H1 (cell line): ENCODE measurements around the gene C1D. TPM values are rescaled to one million over a fixed set of nuclear protein-coding genes. Genes with fewer than 3 reads are reported as not detected.

ENCODE experiments used
- CTCF ChIA-PET: fragments of 300-600 bp; sonication (Branson Sonifier 250); formaldehyde crosslinking; loops from one replicate; lab custom pipeline; 2021; ENCODE audit not compliant: partially characterized antibody; lab: Charles Lee
- POLR2A ChIA-PET: fragments of 300-600 bp; sonication (Branson Sonifier 250); formaldehyde crosslinking; loops from one replicate; lab custom pipeline; 2021; ENCODE audit warnings: inconsistent platforms; ENCODE audit not compliant: partially characterized antibody; lab: Charles Lee
- DNase-seq, 2 experiments: peaks; one replicate each; pipeline versions ENCODE4 v3.0.0 to v3.0.0-alpha.2; 2010 to 2022; ENCODE audit warnings: low spot score in 2 of 2, low read depth in 1 of 2, mixed read lengths in 1 of 2
- FAIRE-seq: peaks from 2 replicates; lab custom pipeline; 2011; peaks lifted over from hg19 to GRCh38; lab: Jason Lieb, UNC
- H2AFZ ChIP-seq: 2 replicates; pipeline ENCODE4 v1.8.1; 2012; ENCODE audit warnings: low read length, inconsistent platforms
- H2AK5ac ChIP-seq: 2 replicates; pipeline ENCODE4 v1.6.1; 2013; ENCODE audit warnings: low read depth, low read length
- H2BK120ac ChIP-seq: replicated peaks from 2 replicates; pipeline ENCODE3; 2013; ENCODE audit warnings: low read depth, low read length, inconsistent platforms
- H2BK12ac ChIP-seq: 2 replicates; pipeline ENCODE4 v1.6.1; 2013; ENCODE audit warnings: low read depth, low read length
- H2BK15ac ChIP-seq: 2 replicates; pipeline ENCODE4 v1.6.1; 2013; ENCODE audit warnings: low read length
- H2BK20ac ChIP-seq: 2 replicates; pipeline ENCODE4 v1.6.1; 2013; ENCODE audit warnings: low read length
- H2BK5ac ChIP-seq: 2 replicates; pipeline ENCODE4 v1.6.1; 2013; ENCODE audit warnings: low read depth, low read length
- H3K14ac ChIP-seq: 2 replicates; pipeline ENCODE4 v1.6.1; 2013; ENCODE audit warnings: inconsistent platforms; ENCODE audit not compliant: insufficient read length
- H3K18ac ChIP-seq: 2 replicates; pipeline ENCODE4 v1.6.1; 2013; ENCODE audit warnings: low read length; ENCODE audit errors: extremely low read depth
- H3K23ac ChIP-seq: 2 replicates; pipeline ENCODE4 v1.6.1; 2013; ENCODE audit warnings: inconsistent platforms; ENCODE audit not compliant: insufficient read length
- H3K23me2 ChIP-seq: 2 replicates; pipeline ENCODE4 v1.6.1; 2013; ENCODE audit warnings: low read depth, low read length
- H3K27ac ChIP-seq: 2 replicates; pipeline ENCODE4 v1.6.1; 2011; ENCODE audit warnings: low read depth, low read length, inconsistent platforms
- H3K27me3 ChIP-seq, 4 experiments: replicated peaks in 1 of 4; 1 replicate in 1 of 4; 2 replicates in 3 of 4; pipeline versions ENCODE4 v1.6.1 to v1.8.1; 2011 to 2013; ENCODE audit warnings: low read length in 3 of 4, mild to moderate bottlenecking in 3 of 4, inconsistent platforms in 2 of 4, mixed read lengths in 2 of 4, moderate library complexity in 1 of 4; ENCODE audit not compliant: control insufficient read depth in 3 of 4, insufficient read depth in 3 of 4; ENCODE audit errors: extremely low read depth in 1 of 4
- H3K36me3 ChIP-seq, 4 experiments: 2 replicates each; pipeline versions ENCODE4 v1.6.1 to v1.8.1; 2011 to 2013; ENCODE audit warnings: mild to moderate bottlenecking in 4 of 4, low read length in 3 of 4, moderate library complexity in 2 of 4, control low read depth in 1 of 4, inconsistent platforms in 1 of 4; ENCODE audit not compliant: insufficient read depth in 4 of 4, control insufficient read depth in 2 of 4
- H3K4ac ChIP-seq: replicated peaks from 2 replicates; pipeline ENCODE3; 2013; ENCODE audit warnings: low read length, low read depth, mixed read lengths, inconsistent platforms; ENCODE audit not compliant: insufficient read length
- H3K4me1 ChIP-seq, 4 experiments: replicated peaks in 1 of 4; 1 replicate in 1 of 4; 2 replicates in 3 of 4; pipeline versions ENCODE4 v1.6.1 to v1.8.1; 2011 to 2013; ENCODE audit warnings: low read length in 3 of 4, inconsistent platforms in 2 of 4, mixed read lengths in 1 of 4; ENCODE audit not compliant: insufficient read depth in 4 of 4, control insufficient read depth in 3 of 4
- H3K4me2 ChIP-seq, 2 experiments: 2 replicates each; pipeline versions ENCODE4 v1.6.1 to v1.8.1; 2011 to 2013; ENCODE audit warnings: low read depth in 2 of 2, low read length in 2 of 2, control low read depth in 1 of 2, inconsistent platforms in 1 of 2, mild to moderate bottlenecking in 1 of 2; ENCODE audit not compliant: insufficient read depth in 1 of 2
- H3K4me3 ChIP-seq, 4 experiments: fragments of 200-600, 300-600 bp in 1 of 4; sonication (generic), shearing (Covaris generic), sonication (Bioruptor Twin) in 1 of 4; 2 replicates each; pipeline versions ENCODE4 v1.5.1 to v1.8.1; 2011 to 2016; ENCODE audit warnings: low read length in 4 of 4, low read depth in 3 of 4, control low read depth in 2 of 4, inconsistent platforms in 2 of 4, mild to moderate bottlenecking in 2 of 4, mixed read lengths in 1 of 4, moderate library complexity in 1 of 4; ENCODE audit not compliant: insufficient read depth in 2 of 4; ENCODE audit errors: extremely low read depth in 1 of 4
- H3K56ac ChIP-seq: replicated peaks from 2 replicates; pipeline ENCODE3; 2013; ENCODE audit warnings: low read depth, mild to moderate bottlenecking, mixed read lengths, low read length, inconsistent platforms; ENCODE audit not compliant: insufficient read length
- H3K79me1 ChIP-seq: 2 replicates; pipeline ENCODE4 v1.6.1; 2013; ENCODE audit warnings: low read depth, low read length, control low read depth
- H3K79me2 ChIP-seq, 2 experiments: 2 replicates each; pipeline versions ENCODE4 v1.6.1 to v1.8.1; 2012 to 2013; ENCODE audit warnings: low read length in 2 of 2, mild to moderate bottlenecking in 2 of 2, inconsistent platforms in 1 of 2; ENCODE audit not compliant: insufficient read depth in 2 of 2, control insufficient read depth in 1 of 2
- H3K9ac ChIP-seq, 4 experiments: replicated peaks in 1 of 4; 1 replicate in 1 of 4; 2 replicates in 3 of 4; pipeline versions ENCODE4 v1.6.1 to v1.8.1; 2011 to 2013; ENCODE audit warnings: low read depth in 3 of 4, low read length in 3 of 4, control low read depth in 2 of 4, mild to moderate bottlenecking in 2 of 4, moderate library complexity in 2 of 4, inconsistent platforms in 1 of 4; ENCODE audit errors: extremely low read depth in 1 of 4
- H3K9me3 ChIP-seq, 2 experiments: 2 replicates each; pipeline versions ENCODE4 v1.6.1 to v1.8.1; 2012 to 2013; ENCODE audit warnings: mild to moderate bottlenecking in 2 of 2, moderate library complexity in 2 of 2, control low read depth in 1 of 2, inconsistent platforms in 1 of 2, low read depth in 1 of 2, low read length in 1 of 2, mixed read lengths in 1 of 2; ENCODE audit not compliant: insufficient read depth in 2 of 2
- H4K20me1 ChIP-seq, 2 experiments: replicated peaks in 1 of 2; 2 replicates each; pipeline versions ENCODE3 to v1.8.1; 2011 to 2013; ENCODE audit warnings: inconsistent platforms in 2 of 2, low read length in 2 of 2, mild to moderate bottlenecking in 1 of 2; ENCODE audit not compliant: insufficient read depth in 2 of 2, control insufficient read depth in 1 of 2
- H4K5ac ChIP-seq: 2 replicates; pipeline ENCODE4 v1.6.1; 2013; ENCODE audit warnings: low read length, low read depth, mixed read lengths, inconsistent platforms; ENCODE audit not compliant: insufficient read length
- H4K8ac ChIP-seq: 2 replicates; pipeline ENCODE4 v1.8.0; 2013; ENCODE audit warnings: mild to moderate bottlenecking, moderate library complexity, low read length, inconsistent platforms; ENCODE audit not compliant: insufficient read depth; ENCODE audit errors: extremely low read depth
- H4K91ac ChIP-seq: replicated peaks from 2 replicates; pipeline ENCODE3; 2013; ENCODE audit warnings: low read length, mixed read lengths, inconsistent platforms; ENCODE audit not compliant: insufficient read length
- BRCA1 ChIP-seq: IDR thresholded peaks from 2 replicates; pipeline ENCODE4 v1.6.1; 2012; ENCODE audit warnings: low read depth, low read length, improper control_type of control experiment
- CBX8 ChIP-seq: fragments of 300-800, 300-1000 bp; sonication (generic); IDR thresholded peaks from 2 replicates; pipeline ENCODE4 v1.7.1; 2016; ENCODE audit warnings: low read depth, low read length, borderline replicate concordance
- CTBP2 ChIP-seq: IDR thresholded peaks from 2 replicates; pipeline ENCODE4 v1.7.0; 2011; ENCODE audit warnings: borderline replicate concordance, mild to moderate bottlenecking, moderate library complexity, mixed read lengths, low read length; ENCODE audit not compliant: insufficient read depth, insufficient read length
- HDAC2 ChIP-seq, 2 experiments: fragments of 300-600 bp in 1 of 2; sonication (generic) in 1 of 2; IDR thresholded peaks; 2 replicates each; pipeline ENCODE4 v1.6.1; 2011 to 2012; ENCODE audit warnings: low read depth in 2 of 2, low read length in 2 of 2, mild to moderate bottlenecking in 2 of 2, moderate library complexity in 2 of 2, borderline replicate concordance in 1 of 2, inconsistent platforms in 1 of 2
- POU5F1 ChIP-seq: IDR thresholded peaks from 2 replicates; pipeline ENCODE4 v1.6.1; 2011; ENCODE audit warnings: low read depth, mild to moderate bottlenecking, low read length, moderate library complexity
- SIX5 ChIP-seq: IDR thresholded peaks from 2 replicates; pipeline ENCODE4 v1.6.1; 2011; ENCODE audit warnings: mild to moderate bottlenecking, low read depth, low read length
- SP1 ChIP-seq: IDR thresholded peaks from 2 replicates; pipeline ENCODE4 v1.6.1; 2011; ENCODE audit warnings: low read depth, low read length
- TAF7 ChIP-seq: optimal IDR thresholded peaks from 2 replicates; pipeline ENCODE3; 2011; ENCODE audit warnings: low read depth, mild to moderate bottlenecking, inconsistent platforms, low read length, moderate library complexity, borderline replicate concordance
- WGBS, 2 experiments: shearing (Covaris generic) in 1 of 2; methylation state at CpG; one replicate each; pipeline versions ENCODE4 v1.1.6 to v1.1.7; 2013 to 2015; ENCODE audit warnings: low lambda C conversion rate in 2 of 2, mixed read lengths in 2 of 2, inconsistent platforms in 1 of 2, low coverage in 1 of 2, missing lambda C conversion rate in 1 of 2; ENCODE audit not compliant: insufficient replicate concordance in 2 of 2, insufficient coverage in 1 of 2, insufficient read length in 1 of 2; ENCODE audit errors: extremely low coverage in 1 of 2, missing lambda C conversion rate in 1 of 2; 5-methylcytosine and 5-hydroxymethylcytosine counted together
- polyA plus RNA-seq, 7 experiments: library from polyadenylated mRNA; depleted of rRNA in 3 of 7; stranded (reverse) in 5 of 7; unstranded in 2 of 7; fragments of >200 nt in 5 of 7; fragments of 200-250 nt in 2 of 7; gene quantifications; 1 replicate in 5 of 7; 2 replicates in 1 of 7; 4 replicates in 1 of 7; pipeline versions ENCODE4 v1.2.1 to v1.2.3, GENCODE V29; 2011 to 2013; ENCODE audit warnings: missing spikeins in 2 of 7, mixed read lengths in 2 of 7
- total RNA-seq: library from RNA; stranded (reverse); fragmentation: NEBNext Ultra II Directional; extraction: Animal tissue kit (Norgen Biotek cat#: 25700); gene quantifications from 2 replicates; pipeline ENCODE4 v1.2.1, GENCODE V29; 2021

C1D gene
- total and polyA plus RNA-seq, 2 of the 8 experiments (the other 6 are each of a cell fraction or from before 2014, with no cell fraction given) = 17.5 to 24.1 TPM

- Histone ChIP-seq H3K23ac (no peak overlapping the region), H3K27ac (no peak overlapping the region), H3K9ac (no peak overlapping the region), H3K14ac (no peak overlapping the region), H4K91ac (no peak overlapping the region), H2BK120ac (no peak overlapping the region), H3K36me3 (no peaks in the 10 kb centered on the region), H2BK20ac (no peak overlapping the region), H2BK15ac (no peak overlapping the region), H2BK5ac (no peak overlapping the region), H3K79me1 (no peaks in the 10 kb centered on the region), H3K79me2 (no peaks in the 10 kb centered on the region), H2AFZ (no peak overlapping the region), H3K4me1 (no peaks in the 10 kb centered on the region), H3K56ac (no peak overlapping the region), H3K18ac (no peak overlapping the region), H4K8ac (no peak overlapping the region), H2AK5ac (no peak overlapping the region), H3K4ac (no peak overlapping the region), H4K5ac (no peak overlapping the region), H3K4me3 (no peak overlapping the region), H3K9me3 (no peaks in the 10 kb centered on the region), H3K27me3 (no peaks in the 10 kb centered on the region), H3K4me2 (no peak overlapping the region), H3K23me2 (no peaks in the 10 kb centered on the region), H4K20me1 (no peaks in the 10 kb centered on the region), H2BK12ac (no peak overlapping the region)
- CTCF ChIA-PET = no interaction called here
- FAIRE-seq (no peak), DNase-seq (no peak)
- 86% methylated on average over 1 of the region's 5 CpGs; no CpG with 5 or more reads in 1 of the 2 experiments for WGBS, 2 experiments
- TF ChIP-seq SIX5 (no peak), HDAC2 (IDR thresholded peaks at IDR 0.05; ENCODE audit: borderline replicate concordance in 1 of 2, low read depth in 2 of 2, low read length in 2 of 2) (no peak), SP1 (no peak), POU5F1 (no peak), BRCA1 (no peak), CTBP2 (no peak), CBX8 (no peak), TAF7 (no peak)
- POLR2A ChIA-PET = no interaction called here
These were observed 53.3 kb downstream of the C1D start for GRCh38 chr2:68009526-68009925.
